ENCODE measurements around the gene CP. TPM values are rescaled to one million over a fixed set of nuclear protein-coding genes. Genes with fewer than 3 reads are reported as not detected.

CP gene
- total RNA-seq, 4 donors from 2014 or later, result 17.7 to 46.3 (median 19.3) TPM

GRCh38 chr3:149128821-149129220, 92.8 kb downstream of the CP start:
- TF ChIP-seq EP300 (IDR thresholded peaks at IDR 0.05), result no peak
- no peak for TF ChIP-seq CTCF (IDR thresholded peaks at IDR 0.05)
- TF ChIP-seq POLR2A (IDR thresholded peaks at IDR 0.05), result no peak
- peaks cover 0 to 42% (median 13%) of the 10 kb centered on the region in 4 donors for H3K4me1 ChIP-seq
- H3K36me3 ChIP-seq, result no peaks in the 10 kb centered on the region
- no peak for DNase-seq (ENCODE audit: low spot score in 2 of 2)
- H3K4me3 ChIP-seq, result peak overlapping the region; percentile 71 to 89 (median 79)
- WGBS, 2 donors, result 3 to 4% methylated on average over 4 of the region's 4 CpGs
- H3K27me3 ChIP-seq, result no peaks in the 10 kb centered on the region
- H3K9me3 ChIP-seq, result no peaks in the 10 kb centered on the region
- H3K27ac ChIP-seq, result peak overlapping the region; percentile 55 to 92 (median 89)

GRCh38 chr3:149122721-149123578, 98.7 kb downstream of the CP start:
- no peak for DNase-seq (ENCODE audit: low spot score in 2 of 2)
- H3K9me3 ChIP-seq, result no peaks in the 10 kb centered on the region
- no peaks in the 10 kb centered on the region for H3K36me3 ChIP-seq
- H3K4me1 ChIP-seq, result peaks cover 0 to 6% (median 0%) of the 10 kb centered on the region in 4 donors
- H3K27me3 ChIP-seq, result no peaks in the 10 kb centered on the region
- WGBS, 2 donors, result 86% methylated on average over 4 of the region's 4 CpGs
- TF ChIP-seq CTCF (IDR thresholded peaks at IDR 0.05), result no peak
- no peak for TF ChIP-seq POLR2A (IDR thresholded peaks at IDR 0.05)
- TF ChIP-seq EP300 (IDR thresholded peaks at IDR 0.05), result no peak
- no peak overlapping the region for H3K4me3 ChIP-seq
- no peak overlapping the region for H3K27ac ChIP-seq

Other genes starting within 250 kb of the CP start
- 10 to 100 TPM; 19.5 to 67.5 (median 26.0) TPM for gene GYG1, start 230.3 kb downstream of the CP start, total RNA-seq
- 10 to 100 TPM; 16.9 to 28.2 (median 25.5) TPM for gene HLTF, start 135.3 kb downstream of the CP start, total RNA-seq
- 10 to 100 TPM; 17.8 to 39.5 (median 24.7) TPM for gene HPS3, start 92.2 kb downstream of the CP start, total RNA-seq
- gene TM4SF18, start 111.8 kb upstream of the CP start, total RNA-seq, result 10 to 100 TPM in 1 of 4 donors, 1 to 10 TPM in 3; 1.5 to 12.7 (median 4.6) TPM
- 100 to 1,000 TPM; 132 to 264 (median 169) TPM for gene TM4SF1, start 155.8 kb upstream of the CP start, total RNA-seq